Testis (tissue), 3 donors: ENCODE data around the gene CDH22. TPM values are rescaled to one million over a fixed set of nuclear protein-coding genes. Genes with fewer than 3 reads are reported as not detected.

ENCODE experiments used
- DNase-seq: peaks from one replicate; pipeline ENCODE4 v3.0.0-alpha.2; 2019
- H3K27ac ChIP-seq, 2 donors: fragments of 200-600 bp; sonication (generic); one replicate each; pipeline ENCODE4 v1.5.1; 2019
- H3K27me3 ChIP-seq: fragments of 200-600 bp; sonication (generic); one replicate; pipeline ENCODE4 v1.5.1; 2019
- H3K36me3 ChIP-seq: fragments of 200-600 bp; sonication (generic); one replicate; pipeline ENCODE4 v1.5.1; 2017; ENCODE audit warnings: low read depth; ENCODE audit errors: missing control alignments
- H3K4me1 ChIP-seq: fragments of 200-600 bp; sonication (generic); one replicate; pipeline ENCODE4 v1.5.1; 2019
- H3K4me3 ChIP-seq, 2 donors: fragments of 200-600 bp; sonication (generic); one replicate each; pipeline ENCODE4 v1.5.1; 2017 to 2019
- H3K9me3 ChIP-seq: fragments of 200-600 bp; sonication (generic); one replicate; pipeline ENCODE4 v1.5.1; 2017
- CTCF ChIP-seq, 3 experiments: fragments of 450-650 bp in 2 of 3; fragments of 200-600 bp in 1 of 3; sonication (generic) in 1 of 3; IDR thresholded peaks; one replicate each; pipeline ENCODE4 v1.5.1; 2016 to 2019; ENCODE audit warnings: antibody characterized with exemption in 3 of 3, mild to moderate bottlenecking in 2 of 3, moderate library complexity in 1 of 3
- POLR2A ChIP-seq: fragments of 450-650 bp; IDR thresholded peaks from one replicate; pipeline ENCODE4 v1.6.1; 2017; ENCODE audit warnings: antibody characterized with exemption, mild to moderate bottlenecking, moderate library complexity
- WGBS, 2 donors: methylation state at CpG; one replicate each; pipeline ENCODE4 v1.1.5; 2018; 5-methylcytosine and 5-hydroxymethylcytosine counted together
- intact Hi-C: fragments of 100-400 bp; cut with DNase I; formaldehyde crosslinking; loops from one replicate; pipeline ENCODE4 v1.15.1; 2023; ENCODE audit warnings: low total_unique reads
- polyA plus RNA-seq: library from polyadenylated mRNA; stranded (reverse); fragments of 350-450 nt; fragmentation: Illumina TruSeq; extraction: RNeasy Lipid Tissue Mini Kit (QIAGEN cat#74804); gene quantifications from one replicate; pipeline ENCODE4 v1.2.3, GENCODE V29; 2014; ENCODE audit warnings: low read depth, low replicate concordance; ENCODE audit not compliant: insufficient read depth
- total RNA-seq, 2 donors: library from RNA; depleted of rRNA; stranded (reverse); fragments of >200 nt; gene quantifications; one replicate each; pipeline ENCODE4 v1.2.3, GENCODE V29; 2016

The CDH22 gene
- total and polyA plus RNA-seq, 3 donors from 2014 or later, result 1.8 to 2.6 (median 2.6) TPM

GRCh38 chr20:46157076-46157592 is 151.2 kb downstream of the CDH22 start:
- TF ChIP-seq CTCF (IDR thresholded peaks at IDR 0.05), result no peak
- no peak for TF ChIP-seq POLR2A
- no peak overlapping the region for H3K27ac ChIP-seq
- H3K36me3 ChIP-seq, result no peaks in the 10 kb centered on the region
- H3K4me3 ChIP-seq, result no peak overlapping the region
- DNase-seq, result no peak
- H3K4me1 ChIP-seq, result no peaks in the 10 kb centered on the region
- H3K27me3 ChIP-seq, result no peaks in the 10 kb centered on the region
- intact Hi-C loops, result no loop called here
- WGBS, 2 donors, result 63 to 64% methylated on average over 6 of the region's 6 CpGs
- H3K9me3 ChIP-seq, result no peaks in the 10 kb centered on the region

- intact Hi-C loops, result no loop called here
- no peaks in the 10 kb centered on the region for H3K27me3 ChIP-seq
- H3K27ac ChIP-seq, result no peak overlapping the region
- H3K4me3 ChIP-seq, result no peak overlapping the region
- no peaks in the 10 kb centered on the region for H3K36me3 ChIP-seq
- no peaks in the 10 kb centered on the region for H3K4me1 ChIP-seq
- H3K9me3 ChIP-seq, result no peaks in the 10 kb centered on the region
- no peak for DNase-seq
- TF ChIP-seq POLR2A (no peak), CTCF (IDR thresholded peaks at IDR 0.05) (no peak)
- 69 to 85% methylated on average over 8 of the region's 8 CpGs for WGBS, 2 donors
These were observed 152.2 kb downstream of the CDH22 start for GRCh38 chr20:46156065-46156464.

DNA sequence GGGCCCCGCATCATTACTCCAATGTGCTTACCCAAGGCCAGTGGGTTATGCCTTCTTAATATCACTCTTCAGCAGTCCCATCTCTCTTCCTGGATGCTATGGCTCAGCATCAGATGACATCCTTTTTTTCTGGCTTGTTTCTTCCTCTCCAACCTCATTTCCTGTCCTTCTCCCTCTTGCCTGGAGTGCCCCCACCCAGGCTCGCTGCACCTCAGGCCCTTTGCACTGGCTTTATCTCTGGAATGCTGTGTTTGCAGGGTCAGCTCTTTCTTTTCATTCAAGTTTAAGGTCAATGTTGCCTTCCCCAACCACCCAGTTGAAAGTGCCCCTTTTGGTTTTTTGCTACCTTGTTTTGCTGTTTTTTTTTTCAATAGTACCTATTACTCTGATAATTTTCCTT is 153.5 kb downstream of the CDH22 start:
- intact Hi-C loops, result no loop called here
- DNase-seq, result no peak
- TF ChIP-seq POLR2A, result no peak
- no peak for TF ChIP-seq CTCF (IDR thresholded peaks at IDR 0.05)
- no peaks in the 10 kb centered on the region for H3K36me3 ChIP-seq
- H3K27ac ChIP-seq, result no peak overlapping the region
- no peaks in the 10 kb centered on the region for H3K4me1 ChIP-seq
- H3K4me3 ChIP-seq, result no peak overlapping the region
- no peaks in the 10 kb centered on the region for H3K9me3 ChIP-seq
- 86 to 88% methylated on average over 2 of the region's 2 CpGs for WGBS, 2 donors
- no peaks in the 10 kb centered on the region for H3K27me3 ChIP-seq

DNA sequence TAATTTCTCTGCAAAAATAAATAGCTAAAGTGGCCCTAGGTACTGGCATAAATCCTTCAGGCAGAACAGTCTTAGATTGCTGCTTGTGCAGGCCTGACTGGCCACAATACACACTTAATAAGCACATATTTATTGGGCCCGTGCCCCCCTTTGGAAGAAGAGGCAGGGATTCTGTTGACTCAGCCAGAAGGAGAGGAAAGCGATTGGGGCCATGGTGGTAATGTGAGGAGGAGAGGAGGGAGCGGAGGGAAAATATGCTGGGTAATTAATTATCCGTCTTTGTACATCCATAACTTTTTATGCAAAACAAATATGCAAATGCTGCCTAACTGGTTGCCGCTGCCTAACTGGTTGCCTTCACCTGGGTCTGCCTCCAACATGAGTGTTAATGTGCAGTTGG is 154.0 kb downstream of the CDH22 start:
- H3K27ac ChIP-seq, result no peak overlapping the region
- DNase-seq, result no peak
- H3K9me3 ChIP-seq, result no peaks in the 10 kb centered on the region
- no peaks in the 10 kb centered on the region for H3K27me3 ChIP-seq
- intact Hi-C loops, result no loop called here
- WGBS, 2 donors, result 81 to 88% methylated on average over 5 of the region's 5 CpGs
- no peak overlapping the region for H3K4me3 ChIP-seq
- H3K36me3 ChIP-seq, result no peaks in the 10 kb centered on the region
- no peaks in the 10 kb centered on the region for H3K4me1 ChIP-seq
- TF ChIP-seq CTCF (IDR thresholded peaks at IDR 0.05) (no peak), POLR2A (no peak)

DNA sequence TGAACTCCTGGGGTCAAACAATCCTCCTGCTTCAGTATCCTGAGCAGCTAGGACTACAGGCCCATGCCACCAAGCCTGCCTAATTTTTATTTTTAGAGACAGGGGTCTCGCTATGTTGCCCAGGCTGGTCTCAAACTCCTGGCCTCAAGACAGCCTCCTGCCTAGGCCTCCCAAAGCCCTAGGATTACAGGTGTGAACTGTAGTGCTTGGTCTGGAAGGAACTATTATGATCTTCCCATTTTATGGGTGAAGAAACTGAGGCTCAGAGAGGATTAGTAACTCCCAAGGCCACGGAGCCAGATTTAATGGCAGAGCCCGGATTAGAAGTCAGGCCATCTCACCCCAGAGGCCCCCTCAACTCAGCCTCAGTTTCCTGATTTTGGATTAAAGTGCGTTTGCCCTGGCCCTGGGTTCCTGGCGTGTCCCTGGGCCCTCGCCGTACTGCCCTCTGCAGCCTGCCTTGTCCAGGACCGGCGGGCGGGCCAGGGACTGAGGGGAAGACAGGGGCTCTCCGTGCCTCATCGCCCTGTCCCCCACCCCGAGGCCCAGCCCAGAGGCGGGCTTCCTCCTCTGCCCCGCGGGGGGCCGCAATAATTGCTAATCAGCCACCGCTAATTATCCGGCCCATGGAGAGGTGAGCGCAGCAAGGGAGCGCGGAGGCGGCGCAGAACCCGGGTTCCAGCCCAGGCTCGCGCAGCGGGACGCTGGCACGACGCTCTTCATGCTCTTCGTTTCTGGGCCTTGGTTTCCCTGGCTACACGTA is 155.3 kb downstream of the CDH22 start:
- Histone ChIP-seq H3K36me3 (no peaks in the 10 kb centered on the region), H3K9me3 (no peaks in the 10 kb centered on the region), H3K27ac (no peak overlapping the region), H3K27me3 (no peaks in the 10 kb centered on the region), H3K4me3 (no peak overlapping the region), H3K4me1 (no peaks in the 10 kb centered on the region)
- intact Hi-C loops, result no loop called here
- TF ChIP-seq CTCF (IDR thresholded peaks at IDR 0.05) (no peak), POLR2A (no peak)
- WGBS, 2 donors, result 73 to 74% methylated on average over 23 to 33 of the region's 33 CpGs
- DNase-seq, result no peak
